Tongue (tissue), 2 donors: ENCODE data around the gene WWOX. TPM values are rescaled to one million over a fixed set of nuclear protein-coding genes. Genes with fewer than 3 reads are reported as not detected.
"Not testable (repeated sequence)": the region's sequence is repeated elsewhere in the genome, so short reads cannot be mapped to it uniquely, and the experiment has no call there.

Experiments used
- DNase-seq: peaks from one replicate; pipeline ENCODE4 v3.0.0-alpha.2; 2015
- total RNA-seq: library from RNA; depleted of rRNA; stranded (reverse); fragments of >200 nt; gene quantifications from one replicate; pipeline ENCODE4 v1.2.3, GENCODE V29; 2014

Gene WWOX
- total RNA-seq, 1 donor from 2014 or later = 60.5 TPM

DNA sequence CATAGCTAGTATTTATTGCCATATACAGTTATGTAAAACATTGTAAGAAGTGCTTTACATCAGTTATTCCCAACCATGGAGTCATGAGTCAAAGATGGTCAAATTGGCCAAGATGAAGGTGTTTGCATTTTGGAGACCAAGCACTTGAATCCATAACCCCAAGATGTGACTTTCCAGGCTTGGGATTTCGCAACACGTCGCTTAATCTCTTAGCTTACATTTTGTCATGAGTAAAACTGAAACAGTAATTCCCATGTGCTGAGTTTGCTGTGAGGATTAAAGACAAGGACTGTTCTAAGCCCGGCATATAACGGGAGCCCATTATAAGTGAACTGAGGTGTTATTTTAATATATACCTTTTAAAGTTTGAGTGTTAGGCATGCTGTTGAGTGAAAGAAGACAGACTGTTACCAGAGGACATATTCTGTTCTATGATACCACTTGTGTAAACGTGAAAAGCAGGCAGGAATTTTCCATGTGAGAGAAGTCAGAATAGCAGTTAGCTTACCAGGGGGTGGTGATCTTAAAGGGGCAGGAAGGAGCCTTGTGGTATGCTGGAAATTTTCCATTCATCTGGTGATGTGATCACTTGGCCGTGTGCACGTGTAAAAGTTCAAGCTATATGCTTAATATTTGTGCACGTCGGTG, 484.9 kb downstream of the WWOX start:
- DNase-seq = no peak

DNA sequence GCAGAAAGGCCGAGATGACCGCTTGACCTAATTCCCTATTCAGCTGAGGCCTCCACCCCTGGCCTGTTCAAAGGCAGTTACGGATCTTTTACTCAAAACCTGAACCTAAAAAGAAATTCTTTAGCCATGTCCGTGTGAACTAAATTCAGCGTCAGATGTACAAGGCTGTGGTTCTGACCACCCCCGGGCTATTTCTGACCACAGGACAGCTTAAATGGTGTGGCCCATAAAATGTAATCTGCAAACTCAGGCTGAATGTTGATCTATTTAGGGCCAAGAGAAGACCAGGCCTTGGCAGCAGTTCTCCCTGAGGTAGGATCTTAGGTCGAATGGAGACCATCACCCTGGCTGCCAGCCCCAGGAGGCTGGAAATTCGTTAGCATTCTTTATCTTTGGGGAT, 485.5 kb downstream of the WWOX start:
- DNase-seq = no peak

DNA sequence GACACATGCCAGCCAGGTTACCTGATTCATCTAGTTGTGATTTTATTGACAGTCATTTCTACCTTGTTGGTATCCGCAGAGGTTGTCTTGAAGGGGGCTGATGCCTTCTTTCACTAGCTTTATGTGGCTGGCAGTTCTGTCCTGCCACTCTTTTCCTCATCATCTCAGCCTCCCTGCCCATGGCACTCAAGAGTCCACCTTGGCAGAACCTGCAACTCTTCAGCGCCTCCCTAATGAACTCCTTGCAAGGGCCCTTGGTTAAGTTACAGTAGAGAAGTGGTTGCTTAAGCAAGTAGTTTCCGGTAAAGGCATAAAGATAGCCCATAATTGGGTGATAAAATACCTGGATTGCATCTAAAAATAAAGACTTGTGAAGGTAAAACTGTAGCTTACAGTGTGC, 489.9 kb downstream of the WWOX start:
- DNase-seq = no peak

- DNase-seq = no peak
Observed at GRCh38 chr16:78591682-78592103, 492.2 kb downstream of the WWOX start.

- no peak for DNase-seq
Observed at GRCh38 chr16:78592111-78592510, 492.7 kb downstream of the WWOX start.

DNA sequence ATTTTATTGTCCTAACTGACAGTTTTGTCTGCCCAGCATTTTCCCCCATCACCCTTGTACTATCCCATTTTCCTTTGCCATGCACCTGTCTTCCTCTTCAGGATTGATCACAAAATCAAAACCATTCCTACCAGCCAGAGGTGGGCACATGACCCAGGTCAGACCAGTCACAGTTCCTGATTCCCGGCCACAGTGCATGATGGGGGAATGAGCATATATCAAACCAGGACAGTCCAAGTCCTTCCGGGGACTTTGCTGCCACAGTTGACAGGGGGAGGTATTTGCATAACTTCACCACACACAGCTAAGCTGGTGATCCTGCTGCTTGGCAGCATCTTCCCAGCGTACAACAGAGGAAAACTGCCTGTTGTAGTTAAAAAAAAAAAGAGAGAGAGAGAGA, 493.9 kb downstream of the WWOX start:
- no peak for DNase-seq

DNA sequence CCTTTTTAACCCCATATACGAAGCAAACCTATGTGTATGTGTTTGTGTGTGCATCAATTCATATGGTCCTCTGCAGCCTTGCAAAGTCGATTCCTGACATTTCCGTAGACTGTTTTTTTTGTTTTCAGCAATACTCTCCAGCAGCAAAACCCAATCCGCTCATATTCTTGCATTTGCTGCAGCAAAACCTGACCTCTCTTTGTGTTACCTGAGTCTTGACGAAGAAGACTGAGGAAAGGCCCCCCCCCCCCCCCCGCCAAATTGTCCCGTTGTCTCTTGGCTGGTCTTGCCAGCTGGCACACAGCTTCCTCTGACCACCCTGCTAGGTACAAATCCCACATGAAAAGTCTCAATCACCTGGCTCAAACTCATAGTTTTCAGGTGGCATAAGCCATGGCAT, 494.7 kb downstream of the WWOX start:
- no peak for DNase-seq

GRCh38 chr16:78596348-78596995, 497.0 kb downstream of the WWOX start:
- no peak for DNase-seq

DNA sequence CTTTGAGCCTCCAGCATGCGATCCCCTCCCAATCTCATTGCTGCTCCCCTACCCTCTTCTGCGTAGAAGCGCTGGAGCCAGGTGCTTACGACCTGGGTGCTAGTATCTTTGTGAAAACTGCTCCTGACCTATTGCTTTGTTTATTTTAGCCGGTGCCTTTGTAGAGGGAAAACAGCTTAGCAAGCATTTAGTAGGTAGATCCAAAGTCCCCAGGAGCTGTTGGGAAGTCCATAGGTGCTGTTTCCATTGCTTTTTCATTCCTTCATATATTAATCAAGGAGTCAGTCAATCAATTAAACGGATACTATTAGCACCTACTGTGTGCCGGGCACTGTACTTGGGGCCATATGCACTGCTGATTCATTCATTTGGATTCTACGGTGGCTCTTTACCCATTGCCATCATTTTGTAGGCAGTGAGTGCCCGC, 497.6 kb downstream of the WWOX start:
- DNase-seq = no peak

- DNase-seq = no peak
Observed at GRCh38 chr16:78597809-78598570, 498.5 kb downstream of the WWOX start.

DNA sequence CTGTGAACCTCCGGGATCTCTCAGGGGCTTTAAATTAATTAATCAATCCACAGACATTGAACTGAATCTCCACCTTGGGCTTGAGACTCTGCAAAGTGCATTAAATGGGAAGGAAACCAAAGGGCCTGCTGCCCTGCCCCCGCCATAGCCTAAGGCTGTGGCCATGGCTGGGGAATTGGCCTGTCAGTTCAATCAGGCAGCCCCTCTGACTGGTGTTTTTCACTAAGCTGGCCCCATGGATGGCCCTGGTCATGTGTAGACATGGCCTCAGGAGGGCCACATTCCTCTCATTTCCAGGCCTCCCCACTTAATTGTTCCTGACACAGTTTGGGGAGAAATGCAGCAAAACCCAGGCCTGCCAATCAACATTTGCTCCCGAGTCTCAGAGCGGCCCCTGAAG, 499.8 kb downstream of the WWOX start:
- no peak for DNase-seq

- DNase-seq = not testable (repeated sequence)
Observed at GRCh38 chr16:78604423-78605062, 505.1 kb downstream of the WWOX start.

DNA sequence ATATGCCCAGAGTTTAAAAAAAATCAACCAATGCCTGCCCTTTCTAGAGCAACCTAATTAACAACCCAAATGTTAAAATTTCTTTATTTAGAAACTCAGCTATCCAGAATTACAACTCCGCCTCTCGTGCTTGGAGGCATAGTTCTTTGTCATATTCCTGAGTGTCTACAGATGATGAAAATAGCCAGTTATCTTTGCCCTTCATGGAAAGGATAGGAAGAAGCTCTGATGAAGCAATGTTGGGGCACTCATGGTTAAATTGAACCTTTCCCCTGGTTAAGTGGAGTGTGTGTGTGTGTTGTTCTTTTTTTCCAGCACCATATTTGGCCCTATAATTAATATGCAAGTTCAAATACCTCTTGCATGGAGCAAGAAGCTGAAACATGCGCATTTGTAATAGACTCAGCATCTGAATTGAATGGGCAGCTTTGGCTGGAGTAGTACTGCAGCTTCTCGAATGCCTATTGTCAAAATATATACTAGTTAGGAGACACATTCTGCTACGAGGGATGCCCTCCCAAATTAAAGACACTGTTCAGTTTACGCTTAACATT, 506.2 kb downstream of the WWOX start:
- no peak for DNase-seq

- DNase-seq = no peak
Observed at GRCh38 chr16:78606545-78606944, 507.1 kb downstream of the WWOX start.

- DNase-seq = no peak
Observed at GRCh38 chr16:78607022-78607421, 507.6 kb downstream of the WWOX start.

GRCh38 chr16:78607465-78607864, 508.0 kb downstream of the WWOX start:
- no peak for DNase-seq

DNA sequence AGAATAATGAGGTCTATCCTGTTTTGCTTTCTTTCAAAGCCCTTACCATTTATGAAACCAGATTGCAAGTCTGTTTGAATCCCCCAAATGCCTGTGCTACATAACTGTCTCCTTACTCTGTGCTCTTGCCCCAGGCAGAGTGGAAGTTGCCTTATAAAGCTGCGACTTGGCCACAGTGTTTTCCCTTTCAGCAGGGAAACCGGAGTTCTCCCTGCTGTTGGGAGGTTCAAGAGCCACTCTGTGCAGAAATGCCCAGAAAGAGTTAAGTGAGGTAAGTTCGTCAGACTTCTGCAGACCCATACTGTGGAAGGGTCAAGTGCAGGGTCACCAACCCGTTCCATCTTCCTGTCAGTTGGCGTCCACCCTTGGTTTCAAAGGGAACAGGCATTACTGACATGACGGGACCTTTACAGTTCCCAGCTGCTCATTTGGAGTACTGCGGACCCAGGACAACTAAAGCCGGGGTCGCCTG, 508.9 kb downstream of the WWOX start:
- no peak for DNase-seq

- DNase-seq = no peak
Observed at GRCh38 chr16:78609402-78610274, 510.2 kb downstream of the WWOX start.

- no peak for DNase-seq
Observed at GRCh38 chr16:78611318-78611717, 511.9 kb downstream of the WWOX start.

- DNase-seq = no peak
Observed at GRCh38 chr16:78619811-78620210, 520.4 kb downstream of the WWOX start.

DNA sequence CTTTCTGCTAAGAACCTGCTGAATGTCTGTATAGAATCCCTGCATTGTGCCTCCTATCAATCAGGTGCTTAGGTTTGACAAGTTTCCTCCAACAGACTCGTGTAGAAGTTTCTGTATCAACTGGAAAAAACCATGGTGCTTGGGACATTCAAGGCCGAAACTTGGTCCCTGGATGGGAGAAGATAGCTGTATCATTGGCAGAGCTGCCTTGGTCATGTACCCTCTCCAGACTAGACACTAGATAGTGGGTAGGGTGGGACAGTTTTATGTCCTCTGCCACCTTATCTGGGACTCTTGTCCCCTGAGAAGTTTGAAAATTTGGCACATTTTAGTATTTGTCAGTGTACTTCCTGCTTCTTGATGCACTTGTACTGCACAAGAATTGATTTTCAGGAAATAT, 520.8 kb downstream of the WWOX start:
- DNase-seq = no peak

- no peak for DNase-seq
Observed at GRCh38 chr16:78623796-78624195, 524.3 kb downstream of the WWOX start.
